ENCODE data around the gene CBL.

The CBL gene

GRCh38 chr11:119350302-119350701 is 144.2 kb downstream of the CBL start:
- FAIRE-seq = no peak

GRCh38 chr11:119351232-119351631 is 145.1 kb downstream of the CBL start:
- no peak for FAIRE-seq

- FAIRE-seq = no peak
Observed at GRCh38 chr11:119352857-119353260, 146.7 kb downstream of the CBL start.

- no peak for FAIRE-seq
Observed at GRCh38 chr11:119355091-119355843, 149.1 kb downstream of the CBL start.

- FAIRE-seq = no peak
Observed at GRCh38 chr11:119356349-119357031, 150.4 kb downstream of the CBL start.

GRCh38 chr11:119357074-119357473 is 150.9 kb downstream of the CBL start:
- FAIRE-seq = no peak
